Activated CD8-positive, alpha-beta T cell treated with anti-CD3 and anti-CD28 coated beads, Interleukin-2, amount 10 ng/mL, durations not matched to agents 7 days and 5 days (primary cell): Measurements from ENCODE around the gene NUSAP1. TPM values are rescaled to one million over a fixed set of nuclear protein-coding genes. Genes with fewer than 3 reads are reported as not detected.
"Not testable (repeated sequence)": the region's sequence is repeated elsewhere in the genome, so short reads cannot be mapped to it uniquely, and the experiment has no call there.

Source experiments
- ATAC-seq: fragments of 150-1000 bp; cut with Tn5 transposase; one replicate; pipeline ENCODE4 v1.10.0; 2021; ENCODE audit warnings: moderate library complexity
- CTCF ChIA-PET: fragments of 350-600 bp; sonication (Branson Sonifier 250); formaldehyde crosslinking; loops from one replicate; lab custom pipeline; 2021; ENCODE audit warnings: antibody characterized with exemption; lab: Charles Lee
- POLR2A ChIA-PET: fragments of 350-600 bp; sonication (Branson Sonifier 250); formaldehyde crosslinking; loops from one replicate; lab custom pipeline; 2021; ENCODE audit warnings: antibody characterized with exemption; lab: Charles Lee
- DNase-seq: peaks from one replicate; pipeline ENCODE4 v3.0.0-alpha.2; 2020
- H3K27ac Mint-ChIP-seq: one replicate; pipeline ENCODE4 v1.8.0; 2021; ENCODE audit warnings: mild to moderate bottlenecking, mixed read lengths
- H3K27me3 Mint-ChIP-seq: one replicate; pipeline ENCODE4 v1.8.0; 2021; ENCODE audit warnings: low read depth, mixed read lengths
- H3K36me3 Mint-ChIP-seq: one replicate; pipeline ENCODE4 v1.8.0; 2021; ENCODE audit warnings: low read depth, mixed read lengths
- H3K4me1 Mint-ChIP-seq: one replicate; pipeline ENCODE4 v1.8.0; 2021; ENCODE audit warnings: low read depth, mixed read lengths
- H3K4me3 Mint-ChIP-seq: one replicate; pipeline ENCODE4 v1.8.0; 2021; ENCODE audit warnings: mild to moderate bottlenecking, mixed read lengths
- H3K9me3 Mint-ChIP-seq: one replicate; pipeline ENCODE4 v1.8.0; 2022; ENCODE audit warnings: mixed read lengths; ENCODE audit not compliant: insufficient read depth
- total RNA-seq, 2 experiments: library from RNA; stranded (reverse); gene quantifications; one replicate each; pipeline ENCODE4 v1.2.3, GENCODE V29; 2021

The NUSAP1 gene
- total RNA-seq, 2 experiments from 2014 or later: 281 to 287 TPM

DNA sequence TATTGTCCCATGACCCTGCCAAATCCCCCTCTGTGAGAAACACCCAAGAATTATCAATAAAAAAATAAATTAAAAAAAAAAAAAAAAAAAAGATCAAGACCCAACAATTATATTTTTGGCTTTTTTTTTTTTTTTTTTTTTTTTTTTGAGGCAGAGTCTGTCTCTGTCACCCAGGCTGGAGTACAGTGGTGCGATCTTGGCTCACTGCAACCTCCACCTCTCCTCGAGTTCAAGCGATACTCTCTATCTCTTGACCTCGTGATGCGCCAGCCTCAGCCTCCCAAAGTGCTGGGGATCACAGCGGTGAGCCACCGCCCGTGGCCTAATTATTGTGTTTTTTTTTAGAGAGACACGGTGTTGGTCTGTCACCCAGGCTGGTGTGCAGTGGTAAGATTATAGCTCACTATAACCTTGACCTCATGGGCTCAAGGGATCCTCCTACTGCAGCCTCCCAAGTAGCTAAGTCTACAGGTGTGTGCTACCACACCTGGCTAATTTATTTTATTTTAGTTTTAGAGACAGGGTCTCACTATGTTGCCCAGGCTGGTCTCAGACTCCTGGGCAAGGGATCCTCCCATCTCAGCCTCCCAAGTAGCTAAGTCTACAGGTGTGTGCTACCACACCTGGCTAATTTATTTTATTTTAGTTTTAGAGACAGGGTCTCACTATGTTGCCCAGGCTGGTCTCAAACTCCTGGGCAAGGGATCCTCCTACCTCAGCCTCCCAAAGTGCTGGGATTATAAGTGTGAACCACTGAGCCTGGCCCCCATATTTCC, 51.5 kb downstream of the NUSAP1 start:
- H3K36me3 Mint-ChIP-seq: peaks cover 31% of the 10 kb centered on the region
- H3K4me3 Mint-ChIP-seq, H3K4me1 Mint-ChIP-seq, H3K9me3 Mint-ChIP-seq, H3K27me3 Mint-ChIP-seq, POLR2A ChIA-PET, DNase-seq, H3K27ac Mint-ChIP-seq, CTCF ChIA-PET, ATAC-seq: not testable (repeated sequence)

DNA sequence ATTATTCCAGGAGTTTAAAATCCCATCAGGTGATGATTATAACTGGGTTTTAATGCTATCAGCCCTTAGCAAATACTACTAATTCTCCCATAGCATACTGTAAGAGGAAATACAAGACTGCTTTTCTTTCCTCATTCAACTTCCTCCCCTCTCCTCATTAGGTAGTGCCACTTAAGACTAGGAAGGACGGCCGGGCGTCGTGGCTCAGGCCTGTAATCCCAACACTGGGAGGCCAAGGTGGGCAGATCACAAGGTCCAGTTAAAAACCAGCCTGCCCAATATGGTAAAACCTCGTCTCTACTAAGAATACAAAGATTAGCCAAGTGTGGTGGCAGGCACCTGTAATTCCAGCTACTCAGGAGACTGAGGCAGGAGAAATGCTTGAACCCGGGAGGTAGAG, 55.0 kb downstream of the NUSAP1 start:
- ChIA-PET POLR2A (interaction anchor here (0.6 kb wide), 1 partner anchor 723 kb away, joined by 3 read pairs; no protein-coding TSS in a partner anchor), CTCF (no interaction called here)
- no peak overlapping the region for H3K4me3 Mint-ChIP-seq
- DNase-seq: no peak
- no peaks in the 10 kb centered on the region for H3K9me3 Mint-ChIP-seq
- no peaks in the 10 kb centered on the region for H3K27me3 Mint-ChIP-seq
- peaks cover under 1% of the 10 kb centered on the region for H3K4me1 Mint-ChIP-seq
- H3K27ac Mint-ChIP-seq: no peak overlapping the region
- ATAC-seq: no peak
- H3K36me3 Mint-ChIP-seq: peaks cover 17% of the 10 kb centered on the region

DNA sequence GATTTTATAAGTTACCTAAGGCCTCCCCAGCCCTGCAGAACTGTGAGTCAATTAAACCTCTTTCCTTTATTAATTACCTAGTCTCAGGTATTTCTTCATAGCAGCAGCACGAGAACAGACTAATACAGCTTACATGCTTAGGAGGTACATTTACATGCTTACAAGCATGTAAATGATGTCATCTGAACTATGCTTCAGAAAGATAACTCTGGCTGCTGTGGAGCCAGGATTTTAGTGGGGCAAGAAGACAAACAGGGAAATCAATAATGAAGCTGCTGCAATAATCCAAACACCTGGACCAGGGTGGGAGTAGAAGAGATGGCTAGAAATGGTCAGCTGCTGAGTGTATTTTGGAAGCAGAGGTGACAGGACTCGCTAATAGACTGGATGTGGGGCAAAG, 60.0 kb downstream of the NUSAP1 start:
- Mint-ChIP-seq H3K4me3 (no peak overlapping the region), H3K27me3 (no peaks in the 10 kb centered on the region), H3K36me3 (peaks cover 35% of the 10 kb centered on the region), H3K27ac (no peak overlapping the region), H3K4me1 (peaks cover 15% of the 10 kb centered on the region), H3K9me3 (no peaks in the 10 kb centered on the region)
- DNase-seq (no peak), ATAC-seq (no peak)
- ChIA-PET CTCF (interaction anchor here (0.9 kb wide), 1 partner anchor 20 kb away, joined by 4 read pairs; no protein-coding TSS in a partner anchor), POLR2A (no interaction called here)

DNA sequence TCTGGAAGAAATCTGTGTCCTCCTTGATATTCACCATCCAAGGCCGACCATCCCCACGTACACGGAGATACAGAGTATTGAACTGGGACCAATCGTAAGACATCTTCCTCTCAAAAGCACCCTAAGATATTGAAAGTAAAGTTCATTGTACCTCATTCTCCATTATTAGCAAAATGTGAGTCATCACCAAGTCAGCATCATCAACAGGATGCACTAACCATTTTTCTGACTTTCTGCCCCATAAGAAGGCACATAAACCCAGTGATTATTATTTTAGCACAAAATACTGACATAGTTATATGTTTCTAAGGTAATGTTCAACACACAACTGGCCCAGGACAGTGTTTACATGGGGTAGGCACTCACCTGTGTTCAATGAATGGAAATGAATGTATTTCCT, 62.2 kb downstream of the NUSAP1 start:
- no peak overlapping the region for H3K27ac Mint-ChIP-seq
- H3K27me3 Mint-ChIP-seq: no peaks in the 10 kb centered on the region
- peaks cover 30% of the 10 kb centered on the region for H3K36me3 Mint-ChIP-seq
- ATAC-seq: no peak
- no peak for DNase-seq
- no peaks in the 10 kb centered on the region for H3K9me3 Mint-ChIP-seq
- POLR2A ChIA-PET: no interaction called here
- H3K4me1 Mint-ChIP-seq: peaks cover 15% of the 10 kb centered on the region
- no peak overlapping the region for H3K4me3 Mint-ChIP-seq
- CTCF ChIA-PET: no interaction called here

DNA sequence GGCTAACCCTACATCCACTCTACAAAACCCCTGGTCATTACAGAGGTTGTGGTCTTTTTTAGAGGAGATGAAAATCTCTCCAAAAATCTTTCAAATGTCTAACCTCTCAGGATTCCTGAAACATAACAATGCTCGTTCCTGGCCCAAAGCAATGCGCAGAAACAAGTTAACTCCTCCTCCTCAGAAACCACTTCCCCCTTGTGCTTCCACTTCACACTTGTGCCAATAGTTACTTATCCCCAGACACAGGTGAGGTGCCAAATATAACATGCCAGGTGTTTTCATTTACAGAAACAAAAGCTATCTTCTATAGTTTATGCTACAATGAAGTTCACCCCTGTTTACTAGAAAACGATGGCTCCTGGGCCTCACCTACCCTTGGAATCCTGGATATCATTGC, 63.4 kb downstream of the NUSAP1 start:
- CTCF ChIA-PET: interaction anchor here (0.6 kb wide), 1 partner anchor 659 kb away, joined by 3 read pairs; no protein-coding TSS in a partner anchor
- no peak for DNase-seq
- Mint-ChIP-seq H3K36me3 (peaks cover 32% of the 10 kb centered on the region), H3K4me1 (peaks cover 15% of the 10 kb centered on the region), H3K9me3 (no peaks in the 10 kb centered on the region), H3K27me3 (no peaks in the 10 kb centered on the region), H3K4me3 (no peak overlapping the region), H3K27ac (no peak overlapping the region)
- no peak for ATAC-seq
- POLR2A ChIA-PET: no interaction called here

DNA sequence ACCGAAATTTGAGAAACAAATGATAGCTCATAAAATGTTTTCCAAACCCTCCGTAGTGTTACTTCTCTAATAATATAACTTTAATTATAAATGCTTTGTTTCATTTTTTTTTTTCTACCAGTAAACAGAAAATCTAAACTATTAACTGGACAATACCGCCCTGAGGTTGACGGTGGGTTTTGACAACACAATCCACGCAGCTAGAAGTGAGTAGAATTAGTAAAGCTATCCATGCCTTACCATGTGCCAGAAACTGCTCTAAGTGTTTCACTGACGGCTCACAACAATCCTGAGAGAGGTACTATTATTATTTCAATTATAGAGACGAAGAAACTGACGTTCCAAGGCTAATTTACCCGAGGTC, 69.2 kb downstream of the NUSAP1 start:
- ChIA-PET CTCF (no interaction called here), POLR2A (interaction anchor here (0.6 to 1.9 kb wide), 9 partner anchors 9 to 1674 kb away, joined by 3 to 7 read pairs (median 4); partner anchors contain the start of genes NUSAP1 and OIP5)
- H3K4me1 Mint-ChIP-seq: peaks cover 13% of the 10 kb centered on the region
- H3K36me3 Mint-ChIP-seq: peaks cover 7% of the 10 kb centered on the region
- ATAC-seq: no peak
- DNase-seq: peak; percentile 28
- H3K4me3 Mint-ChIP-seq: peak overlapping the region; percentile 91
- no peaks in the 10 kb centered on the region for H3K9me3 Mint-ChIP-seq
- peak overlapping the region; percentile 88 for H3K27ac Mint-ChIP-seq
- H3K27me3 Mint-ChIP-seq: no peaks in the 10 kb centered on the region

DNA sequence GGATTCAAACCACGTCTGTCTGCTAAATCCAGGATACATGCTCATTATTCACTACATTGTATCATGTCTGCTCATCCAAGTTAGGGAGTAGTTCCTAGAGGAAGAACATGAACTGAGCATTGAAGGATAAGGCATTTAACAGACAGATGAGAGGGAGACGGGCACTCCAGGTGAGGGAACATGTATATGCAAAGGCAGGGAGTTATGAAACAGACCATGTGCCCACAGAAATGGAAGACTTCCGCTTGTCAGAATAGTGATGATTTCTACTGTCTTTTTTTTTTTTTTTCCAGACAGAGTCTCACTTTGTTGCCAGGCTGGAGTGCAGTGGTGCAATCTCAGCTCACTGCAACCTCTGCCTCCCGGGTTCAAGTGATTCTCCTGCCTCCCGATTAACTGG, 74.7 kb downstream of the NUSAP1 start:
- DNase-seq (no peak), ATAC-seq (no peak)
- ChIA-PET CTCF (no interaction called here), POLR2A (no interaction called here)
- H3K4me3 Mint-ChIP-seq: no peak overlapping the region
- H3K4me1 Mint-ChIP-seq: peaks cover 11% of the 10 kb centered on the region
- peaks cover 5% of the 10 kb centered on the region for H3K36me3 Mint-ChIP-seq
- H3K27me3 Mint-ChIP-seq: no peaks in the 10 kb centered on the region
- no peaks in the 10 kb centered on the region for H3K9me3 Mint-ChIP-seq
- no peak overlapping the region for H3K27ac Mint-ChIP-seq

DNA sequence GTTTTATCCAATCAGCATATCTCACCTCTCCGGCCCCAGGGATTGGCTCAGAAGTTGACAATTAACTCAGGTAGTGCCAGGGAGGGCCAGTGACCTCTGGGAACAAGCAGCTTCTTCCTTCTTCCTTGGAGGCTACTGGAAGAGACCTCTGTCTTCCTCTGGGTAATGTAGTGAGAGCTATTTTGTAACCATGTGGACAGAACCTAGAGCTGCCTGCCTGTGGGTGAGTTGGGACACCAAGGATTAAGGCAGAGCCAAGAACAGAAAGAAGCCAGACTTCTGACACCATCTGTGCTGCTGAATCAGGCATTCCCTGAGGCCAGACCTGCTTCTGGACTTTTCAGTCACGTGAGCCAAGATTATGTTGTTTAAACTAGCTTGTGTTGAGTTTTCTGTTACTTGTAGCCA, 75.6 kb downstream of the NUSAP1 start:
- POLR2A ChIA-PET: interaction anchor here (0.8 kb wide), 1 partner anchor 8 kb away, joined by 3 read pairs; no protein-coding TSS in a partner anchor
- ATAC-seq: no peak
- H3K27me3 Mint-ChIP-seq: no peaks in the 10 kb centered on the region
- peaks cover 3% of the 10 kb centered on the region for H3K36me3 Mint-ChIP-seq
- H3K27ac Mint-ChIP-seq: no peak overlapping the region
- peaks cover 11% of the 10 kb centered on the region for H3K4me1 Mint-ChIP-seq
- H3K4me3 Mint-ChIP-seq: no peak overlapping the region
- no peaks in the 10 kb centered on the region for H3K9me3 Mint-ChIP-seq
- DNase-seq: no peak
- CTCF ChIA-PET: no interaction called here

DNA sequence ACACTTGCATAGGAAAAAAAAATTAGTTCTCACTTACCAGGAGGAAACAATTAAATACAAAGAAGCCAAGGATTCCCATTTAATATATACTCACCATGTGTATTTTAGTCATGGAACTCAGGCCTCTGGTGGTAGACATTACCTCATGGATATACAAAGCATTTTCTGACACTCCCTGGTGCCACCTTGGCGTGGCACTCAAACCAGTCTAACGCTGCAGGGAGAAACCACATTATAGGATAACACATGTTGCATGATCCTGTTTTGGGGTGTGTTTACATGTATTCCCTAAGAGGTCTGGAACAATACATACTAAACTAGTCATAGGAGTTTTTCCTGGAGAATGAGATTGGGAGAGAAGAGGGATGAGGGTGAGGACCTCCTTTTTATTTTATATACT, 78.3 kb downstream of the NUSAP1 start:
- Mint-ChIP-seq H3K4me3 (no peak overlapping the region), H3K4me1 (peaks cover 7% of the 10 kb centered on the region), H3K27me3 (no peaks in the 10 kb centered on the region), H3K9me3 (no peaks in the 10 kb centered on the region), H3K36me3 (peaks cover 3% of the 10 kb centered on the region), H3K27ac (no peak overlapping the region)
- no peak for DNase-seq
- POLR2A ChIA-PET: interaction anchor here (1.2 kb wide), 1 partner anchor 9 kb away, joined by 3 read pairs; no protein-coding TSS in a partner anchor
- CTCF ChIA-PET: no interaction called here
- no peak for ATAC-seq

DNA sequence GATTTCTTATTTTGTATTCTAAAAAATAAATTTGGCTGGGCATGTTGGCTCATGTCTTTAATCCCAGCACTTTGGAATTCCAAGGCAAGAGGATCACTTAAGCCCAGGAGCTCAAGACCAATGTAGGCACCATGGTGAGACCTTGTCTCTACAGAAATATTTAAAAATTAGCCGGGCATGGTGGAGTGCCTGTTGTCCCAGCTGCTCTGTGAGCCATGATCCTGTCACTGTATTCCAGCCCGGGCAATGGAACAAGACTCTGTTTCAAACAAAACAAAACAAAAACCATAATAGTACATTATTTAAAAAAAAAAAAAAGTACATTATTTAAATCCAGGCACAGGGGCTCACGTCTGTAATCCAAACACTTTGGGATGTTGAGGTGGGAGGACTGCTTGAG, 78.8 kb downstream of the NUSAP1 start:
- H3K4me3 Mint-ChIP-seq: no peak overlapping the region
- CTCF ChIA-PET: no interaction called here
- peaks cover 4% of the 10 kb centered on the region for H3K36me3 Mint-ChIP-seq
- ATAC-seq: no peak
- H3K27ac Mint-ChIP-seq: no peak overlapping the region
- no peak for DNase-seq
- POLR2A ChIA-PET: no interaction called here
- no peaks in the 10 kb centered on the region for H3K27me3 Mint-ChIP-seq
- H3K9me3 Mint-ChIP-seq: no peaks in the 10 kb centered on the region
- H3K4me1 Mint-ChIP-seq: peaks cover 11% of the 10 kb centered on the region

DNA sequence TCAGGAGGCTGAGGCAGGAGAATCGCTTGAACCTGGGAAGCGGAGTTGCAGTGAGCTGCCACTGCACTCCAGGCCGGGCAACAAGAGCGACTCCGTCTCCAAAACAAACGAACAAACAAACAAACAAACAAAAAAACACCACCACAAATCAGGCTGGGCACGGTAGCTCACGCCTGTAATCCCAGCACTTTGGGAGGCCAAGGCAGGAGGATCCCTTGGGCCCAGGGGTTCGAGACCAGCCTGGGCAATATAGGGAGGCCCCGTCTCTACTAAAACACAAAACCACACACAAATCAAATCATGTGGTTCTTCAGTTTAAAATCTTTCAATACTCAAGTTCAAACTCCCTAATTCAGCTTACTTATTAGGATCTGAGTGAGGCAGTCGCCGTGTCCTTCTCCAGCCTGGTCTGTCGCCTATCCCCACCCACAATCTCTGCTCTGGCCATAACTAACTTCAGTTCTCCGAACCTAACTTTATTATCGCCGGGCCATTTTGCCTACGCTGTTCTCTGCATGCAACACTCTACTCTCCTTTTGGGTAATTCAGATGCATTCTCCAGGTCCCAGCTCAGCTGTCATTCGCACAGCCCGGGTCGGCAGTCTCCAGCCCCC, 83.6 kb downstream of the NUSAP1 start:
- H3K4me3 Mint-ChIP-seq: peak overlapping the region; percentile 94
- POLR2A ChIA-PET: interaction anchor here (0.5 to 1.0 kb wide), 9 partner anchors 8 to 663 kb away, joined by 3 to 6 read pairs (median 3); partner anchors contain the start of genes NUSAP1 and OIP5
- DNase-seq (no peak), ATAC-seq (peak; percentile 18)
- no peaks in the 10 kb centered on the region for H3K9me3 Mint-ChIP-seq
- H3K4me1 Mint-ChIP-seq: peaks cover 33% of the 10 kb centered on the region
- H3K36me3 Mint-ChIP-seq: peaks cover 14% of the 10 kb centered on the region
- H3K27ac Mint-ChIP-seq: peak overlapping the region; percentile 93
- no peaks in the 10 kb centered on the region for H3K27me3 Mint-ChIP-seq
- CTCF ChIA-PET: no interaction called here
